Keratinocyte (primary cell): Measurements from ENCODE around the gene OR10J5. TPM values are rescaled to one million over a fixed set of nuclear protein-coding genes. Genes with fewer than 3 reads are reported as not detected.

Experiments used
- DNase-seq: peaks from one replicate; pipeline ENCODE4 v3.0.0-alpha.2; 2011; ENCODE audit warnings: low read depth, missing footprints, low spot score
- FAIRE-seq: peaks from 2 replicates; lab custom pipeline; 2011; peaks lifted over from hg19 to GRCh38; lab: Jason Lieb, UNC
- H2AFZ ChIP-seq: 2 replicates; pipeline ENCODE4 v1.6.0; 2012; ENCODE audit warnings: low read length, control low read depth, inconsistent platforms; ENCODE audit not compliant: control insufficient read depth
- H3K27ac ChIP-seq: 2 replicates; pipeline ENCODE4 v1.5.1; 2011; ENCODE audit warnings: low read length; ENCODE audit not compliant: control insufficient read depth, insufficient read depth
- H3K27me3 ChIP-seq: 3 replicates; pipeline ENCODE4 v1.6.0; 2011; ENCODE audit warnings: low read length; ENCODE audit not compliant: control insufficient read depth, insufficient read depth; ENCODE audit errors: extremely low read depth
- H3K36me3 ChIP-seq, 2 experiments: 2 replicates in 1 of 2; 3 replicates in 1 of 2; pipeline ENCODE4 v1.5.1; 2011; ENCODE audit warnings: low read length in 2 of 2, mild to moderate bottlenecking in 1 of 2; ENCODE audit not compliant: control insufficient read depth in 2 of 2, insufficient read depth in 2 of 2; ENCODE audit errors: extremely low read depth in 1 of 2
- H3K4me1 ChIP-seq: 3 replicates; pipeline ENCODE4 v1.5.1; 2011; ENCODE audit warnings: low read length; ENCODE audit not compliant: control insufficient read depth, insufficient read depth; ENCODE audit errors: extremely low read depth
- H3K4me2 ChIP-seq: 3 replicates; pipeline ENCODE4 v1.6.0; 2011; ENCODE audit warnings: low read depth, low read length; ENCODE audit not compliant: control insufficient read depth, insufficient read depth; ENCODE audit errors: extremely low read depth
- H3K4me3 ChIP-seq, 3 experiments: fragments of 200-600 bp in 1 of 3; sonication (generic) in 1 of 3; 2 replicates in 2 of 3; 3 replicates in 1 of 3; pipeline ENCODE4 v1.5.1; 2011 to 2016; ENCODE audit warnings: low read length in 3 of 3, mild to moderate bottlenecking in 3 of 3, control low read depth in 2 of 3, inconsistent platforms in 1 of 3, low read depth in 1 of 3, mixed read lengths in 1 of 3, mixed run types in 1 of 3, moderate library complexity in 1 of 3; ENCODE audit not compliant: control insufficient read depth in 2 of 3, insufficient read depth in 2 of 3; ENCODE audit errors: extremely low read depth in 1 of 3
- H3K79me2 ChIP-seq: 2 replicates; pipeline ENCODE4 v1.6.0; 2012; ENCODE audit warnings: low read length; ENCODE audit not compliant: control insufficient read depth, insufficient read depth
- H3K9ac ChIP-seq: 3 replicates; pipeline ENCODE4 v1.6.0; 2011; ENCODE audit warnings: low read length; ENCODE audit not compliant: control insufficient read depth, insufficient read depth; ENCODE audit errors: extremely low read depth
- H3K9me1 ChIP-seq: 3 replicates; pipeline ENCODE4 v1.6.0; 2011; ENCODE audit warnings: low read length; ENCODE audit not compliant: control insufficient read depth, insufficient read depth; ENCODE audit errors: extremely low read depth
- H3K9me3 ChIP-seq: 2 replicates; pipeline ENCODE4 v1.5.1; 2012; ENCODE audit warnings: low read depth, low read length; ENCODE audit not compliant: control insufficient read depth
- H4K20me1 ChIP-seq: 3 replicates; pipeline ENCODE4 v1.6.0; 2011; ENCODE audit warnings: low read length; ENCODE audit not compliant: control insufficient read depth, insufficient read depth; ENCODE audit errors: extremely low read depth
- EZH2 ChIP-seq: IDR thresholded peaks from one replicate; pipeline ENCODE4 v1.6.1; 2012; ENCODE audit warnings: inconsistent platforms, mild to moderate bottlenecking, low read length, moderate library complexity
- dilution Hi-C: fragments of 300-500 bp; cut with MboI; formaldehyde crosslinking; loops from one replicate; pipeline ENCODE4 v1.7.0; 2020; ENCODE audit warnings: low sequenced_read_pairs; ENCODE audit not compliant: extremely low pct_ligation_motif_present
- polyA plus RNA-seq, 5 experiments: library from polyadenylated mRNA; depleted of rRNA in 3 of 5; stranded (reverse) in 3 of 5; stranded (forward) in 1 of 5; unstranded in 1 of 5; fragments of >200 nt; gene quantifications; 1 replicate in 1 of 5; 2 replicates in 3 of 5; 3 replicates in 1 of 5; pipeline versions ENCODE4 v1.2.1 to v1.2.3, GENCODE V29; 2011 to 2012; ENCODE audit warnings: missing spikeins in 2 of 5, low read depth in 1 of 5, low replicate concordance in 1 of 5
- TF ChIP-seq, protein P1 (sequence below), 3 experiments: IDR thresholded peaks in 1 of 3; conservative IDR thresholded peaks in 1 of 3; optimal IDR thresholded peaks in 1 of 3; 2 replicates in 2 of 3; 3 replicates in 1 of 3; pipeline versions ENCODE3 to v1.5.1; 2011; ENCODE audit warnings: low read length in 3 of 3, mild to moderate bottlenecking in 3 of 3, moderate library complexity in 2 of 3, control low read depth in 1 of 3, inconsistent platforms in 1 of 3; ENCODE audit not compliant: insufficient read depth in 2 of 3; ENCODE audit errors: extremely low read depth in 1 of 3

Gene OR10J5
- polyA plus RNA-seq, 1 donor (not counting 4 experiments of a cell fraction or from before 2014, with no cell fraction given) = not detected

DNA sequence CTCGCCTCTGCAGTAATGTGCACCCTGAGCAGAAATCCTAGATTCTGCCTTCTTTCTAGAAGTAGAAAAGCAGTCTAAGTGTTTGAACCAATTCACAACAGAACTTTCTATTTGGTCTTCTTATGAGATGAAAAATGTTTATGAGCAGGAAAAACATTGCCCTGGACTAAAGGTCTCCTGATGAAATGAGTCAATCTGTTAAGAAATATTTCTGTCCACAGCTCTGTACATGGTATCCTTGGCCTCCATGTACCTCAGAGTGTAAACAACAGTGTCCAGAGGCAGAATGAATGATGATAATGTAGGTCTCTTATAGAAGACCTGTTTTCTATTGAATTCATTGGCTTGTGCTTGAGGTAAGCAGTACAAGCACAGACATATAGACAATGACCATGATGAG is 45.6 kb upstream of the OR10J5 start:
- Histone ChIP-seq H3K4me2 (no peak overlapping the region), H4K20me1 (no peaks in the 10 kb centered on the region), H3K4me3 (no peak overlapping the region), H3K36me3 (no peaks in the 10 kb centered on the region), H3K9ac (no peak overlapping the region), H3K9me1 (no peaks in the 10 kb centered on the region), H3K4me1 (no peaks in the 10 kb centered on the region), H3K79me2 (no peaks in the 10 kb centered on the region), H3K9me3 (no peaks in the 10 kb centered on the region), H2AFZ (no peak overlapping the region), H3K27me3 (no peaks in the 10 kb centered on the region), H3K27ac (no peak overlapping the region)
- dilution Hi-C loops = no loop called here
- DNase-seq (no peak), FAIRE-seq (no peak)
- TF ChIP-seq, protein P1, sequence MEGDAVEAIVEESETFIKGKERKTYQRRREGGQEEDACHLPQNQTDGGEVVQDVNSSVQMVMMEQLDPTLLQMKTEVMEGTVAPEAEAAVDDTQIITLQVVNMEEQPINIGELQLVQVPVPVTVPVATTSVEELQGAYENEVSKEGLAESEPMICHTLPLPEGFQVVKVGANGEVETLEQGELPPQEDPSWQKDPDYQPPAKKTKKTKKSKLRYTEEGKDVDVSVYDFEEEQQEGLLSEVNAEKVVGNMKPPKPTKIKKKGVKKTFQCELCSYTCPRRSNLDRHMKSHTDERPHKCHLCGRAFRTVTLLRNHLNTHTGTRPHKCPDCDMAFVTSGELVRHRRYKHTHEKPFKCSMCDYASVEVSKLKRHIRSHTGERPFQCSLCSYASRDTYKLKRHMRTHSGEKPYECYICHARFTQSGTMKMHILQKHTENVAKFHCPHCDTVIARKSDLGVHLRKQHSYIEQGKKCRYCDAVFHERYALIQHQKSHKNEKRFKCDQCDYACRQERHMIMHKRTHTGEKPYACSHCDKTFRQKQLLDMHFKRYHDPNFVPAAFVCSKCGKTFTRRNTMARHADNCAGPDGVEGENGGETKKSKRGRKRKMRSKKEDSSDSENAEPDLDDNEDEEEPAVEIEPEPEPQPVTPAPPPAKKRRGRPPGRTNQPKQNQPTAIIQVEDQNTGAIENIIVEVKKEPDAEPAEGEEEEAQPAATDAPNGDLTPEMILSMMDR (optimal IDR thresholded peaks at IDR 0.05 in 1 of 3, IDR thresholded peaks at IDR 0.05 in 1 of 3, conservative IDR thresholded peaks at IDR 0.05 in 1 of 3; ENCODE audit: extremely low read depth in 1 of 3, insufficient read depth in 2 of 3, low read length in 3 of 3) = no peak
- TF ChIP-seq EZH2 = no peak

DNA sequence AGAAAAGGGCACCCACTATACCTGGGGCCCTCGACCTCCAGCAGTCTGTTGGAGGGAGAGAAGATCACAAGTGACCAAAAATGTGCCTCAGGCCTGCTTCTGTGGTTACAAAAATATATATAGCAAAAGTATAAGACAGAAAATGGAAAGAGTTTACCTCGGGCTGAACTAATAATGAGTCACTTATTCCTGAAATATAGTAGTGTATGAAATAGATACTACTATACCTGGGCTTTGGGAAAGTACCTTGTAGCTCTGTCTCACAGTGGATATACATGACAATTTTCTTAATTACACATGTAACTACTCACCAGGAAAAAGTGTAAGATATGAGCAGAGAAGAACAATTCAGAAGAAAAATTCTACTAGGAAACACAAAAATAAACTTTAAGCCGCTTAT is 44.5 kb upstream of the OR10J5 start:
- Histone ChIP-seq H3K4me1 (no peaks in the 10 kb centered on the region), H2AFZ (no peak overlapping the region), H3K27ac (no peak overlapping the region), H3K9ac (no peak overlapping the region), H3K4me3 (no peak overlapping the region), H3K4me2 (no peak overlapping the region), H4K20me1 (no peaks in the 10 kb centered on the region), H3K27me3 (no peaks in the 10 kb centered on the region), H3K9me1 (no peaks in the 10 kb centered on the region), H3K9me3 (no peaks in the 10 kb centered on the region), H3K79me2 (no peaks in the 10 kb centered on the region), H3K36me3 (no peaks in the 10 kb centered on the region)
- TF ChIP-seq, protein P1 (optimal IDR thresholded peaks at IDR 0.05 in 1 of 3, IDR thresholded peaks at IDR 0.05 in 1 of 3, conservative IDR thresholded peaks at IDR 0.05 in 1 of 3; ENCODE audit: extremely low read depth in 1 of 3, insufficient read depth in 2 of 3, low read length in 3 of 3) = no peak
- dilution Hi-C loops = no loop called here
- DNase-seq = no peak
- no peak for FAIRE-seq
